ENCODE results near the gene PEX19. TPM values are rescaled to one million over a fixed set of nuclear protein-coding genes. Genes with fewer than 3 reads are reported as not detected.
A peak's percentile ranks its signal among the peaks of the same experiment; 100 is the strongest.

Gene PEX19
- total RNA-seq, 2 donors from 2014 or later, result 48.8 to 49.1 TPM

GRCh38 chr1:160261893-160262794, 22.8 kb downstream of the PEX19 start, which contains the start of gene DCAF8:
Gene DCAF8 (minus strand): TSS chr1:160262549. CDS start chr1:160244008, 18,541 bp downstream.
- peaks cover 56% of the 10 kb centered on the region for H3K4me1 Mint-ChIP-seq (ENCODE audit: low read depth)
- peak; percentile 98 to 99 for DNase-seq
- peak; percentile 83 to 86 for ATAC-seq (replicated peaks in 1 of 2)
- H3K4me3 Mint-ChIP-seq, result peak within 1 kb of the TSS; percentile 98 to 100
- H3K9me3 Mint-ChIP-seq, result no peaks in the 10 kb centered on the region
- peaks cover 11 to 21% of the 10 kb centered on the region in 2 donors for H3K36me3 Mint-ChIP-seq (ENCODE audit: insufficient read depth in 2 of 2)
- peak within 1 kb of the TSS; percentile 100 for H3K27ac Mint-ChIP-seq
- no peaks in the 10 kb centered on the region for H3K27me3 Mint-ChIP-seq (ENCODE audit: low read depth)

- Mint-ChIP-seq H3K4me3 (peak overlapping the region; percentile 98 to 100), H3K36me3 (ENCODE audit: insufficient read depth in 2 of 2) (peaks cover 11 to 21% of the 10 kb centered on the region in 2 donors), H3K27me3 (ENCODE audit: low read depth) (no peaks in the 10 kb centered on the region), H3K4me1 (ENCODE audit: low read depth) (peaks cover 62% of the 10 kb centered on the region), H3K27ac (peak overlapping the region; percentile 100), H3K9me3 (no peaks in the 10 kb centered on the region)
- DNase-seq (peak; percentile 76 to 84), ATAC-seq (replicated peaks in 1 of 2) (peak; percentile 58 to 61)
Measured at GRCh38 chr1:160261556-160261892, 23.4 kb downstream of the PEX19 start.

GRCh38 chr1:160260406-160261382, 24.2 kb downstream of the PEX19 start:
- H3K4me3 Mint-ChIP-seq, result peak overlapping the region; percentile 98 to 100
- no peaks in the 10 kb centered on the region for H3K9me3 Mint-ChIP-seq
- H3K27me3 Mint-ChIP-seq (ENCODE audit: low read depth), result no peaks in the 10 kb centered on the region
- peaks cover 63% of the 10 kb centered on the region for H3K4me1 Mint-ChIP-seq (ENCODE audit: low read depth)
- ATAC-seq (replicated peaks in 1 of 2) (no peak), DNase-seq (no peak)
- peaks cover 11 to 21% of the 10 kb centered on the region in 2 donors for H3K36me3 Mint-ChIP-seq (ENCODE audit: insufficient read depth in 2 of 2)
- H3K27ac Mint-ChIP-seq, result peak overlapping the region; percentile 100

GRCh38 chr1:160258177-160258798, 26.6 kb downstream of the PEX19 start:
- H3K36me3 Mint-ChIP-seq (ENCODE audit: insufficient read depth in 2 of 2), result peaks cover 11 to 19% of the 10 kb centered on the region in 2 donors
- H3K9me3 Mint-ChIP-seq, result no peaks in the 10 kb centered on the region
- no peaks in the 10 kb centered on the region for H3K27me3 Mint-ChIP-seq (ENCODE audit: low read depth)
- H3K4me3 Mint-ChIP-seq, result peak overlapping the region in 1 of 2 donors; percentile 56
- H3K4me1 Mint-ChIP-seq (ENCODE audit: low read depth), result peaks cover 54% of the 10 kb centered on the region
- ATAC-seq (replicated peaks in 1 of 2) (no peak), DNase-seq (no peak)
- H3K27ac Mint-ChIP-seq, result peak overlapping the region; percentile 57

- no peaks in the 10 kb centered on the region for H3K27me3 Mint-ChIP-seq (ENCODE audit: low read depth)
- DNase-seq (no peak), ATAC-seq (replicated peaks in 1 of 2) (no peak)
- peaks cover 11 to 26% of the 10 kb centered on the region in 2 donors for H3K36me3 Mint-ChIP-seq (ENCODE audit: insufficient read depth in 2 of 2)
- no peaks in the 10 kb centered on the region for H3K9me3 Mint-ChIP-seq
- H3K27ac Mint-ChIP-seq, result peak overlapping the region; percentile 68
- peak overlapping the region; percentile 44 to 56 for H3K4me3 Mint-ChIP-seq
- H3K4me1 Mint-ChIP-seq (ENCODE audit: low read depth), result peaks cover 54% of the 10 kb centered on the region
Measured at GRCh38 chr1:160257411-160258015, 27.4 kb downstream of the PEX19 start.

GRCh38 chr1:160256396-160257046, 28.4 kb downstream of the PEX19 start:
- Mint-ChIP-seq H3K27ac (peak overlapping the region; percentile 61), H3K36me3 (ENCODE audit: insufficient read depth in 2 of 2) (peaks cover 7 to 30% of the 10 kb centered on the region in 2 donors), H3K4me1 (ENCODE audit: low read depth) (peaks cover 57% of the 10 kb centered on the region), H3K27me3 (ENCODE audit: low read depth) (no peaks in the 10 kb centered on the region), H3K4me3 (peak overlapping the region in 1 of 2 donors; percentile 36), H3K9me3 (no peaks in the 10 kb centered on the region)
- no peak for DNase-seq
- ATAC-seq (replicated peaks in 1 of 2), result peak in 1 of 2 donors; percentile 31

GRCh38 chr1:160255781-160256300, 29.1 kb downstream of the PEX19 start:
- peaks cover 5 to 30% of the 10 kb centered on the region in 2 donors for H3K36me3 Mint-ChIP-seq (ENCODE audit: insufficient read depth in 2 of 2)
- no peaks in the 10 kb centered on the region for H3K27me3 Mint-ChIP-seq (ENCODE audit: low read depth)
- DNase-seq (no peak), ATAC-seq (replicated peaks in 1 of 2) (no peak)
- H3K4me1 Mint-ChIP-seq (ENCODE audit: low read depth), result peaks cover 50% of the 10 kb centered on the region
- H3K9me3 Mint-ChIP-seq, result no peaks in the 10 kb centered on the region
- H3K27ac Mint-ChIP-seq, result peak overlapping the region; percentile 61
- H3K4me3 Mint-ChIP-seq, result no peak overlapping the region

GRCh38 chr1:160251687-160252526, 33.0 kb downstream of the PEX19 start:
- Mint-ChIP-seq H3K27ac (peak overlapping the region; percentile 74), H3K4me1 (ENCODE audit: low read depth) (peaks cover 22% of the 10 kb centered on the region), H3K4me3 (no peak overlapping the region), H3K27me3 (ENCODE audit: low read depth) (no peaks in the 10 kb centered on the region), H3K36me3 (ENCODE audit: insufficient read depth in 2 of 2) (peaks cover 0 to 18% of the 10 kb centered on the region in 2 donors), H3K9me3 (no peaks in the 10 kb centered on the region)
- peak; percentile 48 to 56 for DNase-seq
- peak; percentile 86 to 87 for ATAC-seq (replicated peaks in 1 of 2)

GRCh38 chr1:160251011-160251410, 33.9 kb downstream of the PEX19 start:
- peaks cover 22% of the 10 kb centered on the region for H3K4me1 Mint-ChIP-seq (ENCODE audit: low read depth)
- peak overlapping the region; percentile 27 for H3K27ac Mint-ChIP-seq
- H3K36me3 Mint-ChIP-seq (ENCODE audit: insufficient read depth in 2 of 2), result peaks cover 0 to 18% of the 10 kb centered on the region in 2 donors
- no peaks in the 10 kb centered on the region for H3K9me3 Mint-ChIP-seq
- DNase-seq (no peak), ATAC-seq (replicated peaks in 1 of 2) (no peak)
- H3K4me3 Mint-ChIP-seq, result no peak overlapping the region
- no peaks in the 10 kb centered on the region for H3K27me3 Mint-ChIP-seq (ENCODE audit: low read depth)

- no peaks in the 10 kb centered on the region for H3K9me3 Mint-ChIP-seq
- H3K4me1 Mint-ChIP-seq (ENCODE audit: low read depth), result peaks cover 12% of the 10 kb centered on the region
Measured at GRCh38 chr1:160247053-160247452, 37.9 kb downstream of the PEX19 start.

GRCh38 chr1:160245434-160245833, 39.5 kb downstream of the PEX19 start:
- Mint-ChIP-seq H3K4me1 (ENCODE audit: low read depth) (peaks cover 16% of the 10 kb centered on the region), H3K27ac (peak overlapping the region; percentile 70), H3K4me3 (no peak overlapping the region), H3K9me3 (no peaks in the 10 kb centered on the region), H3K27me3 (ENCODE audit: low read depth) (no peaks in the 10 kb centered on the region), H3K36me3 (ENCODE audit: insufficient read depth in 2 of 2) (peaks cover 4 to 6% of the 10 kb centered on the region in 2 donors)
- no peak for DNase-seq
- no peak for ATAC-seq (replicated peaks in 1 of 2)

More at GRCh38 chr1:160247053-160247452, 37.9 kb downstream of the PEX19 start:
- DNase-seq (no peak), ATAC-seq (replicated peaks in 1 of 2) (no peak)
- no peak overlapping the region for H3K27ac Mint-ChIP-seq
- no peaks in the 10 kb centered on the region for H3K27me3 Mint-ChIP-seq (ENCODE audit: low read depth)
- H3K4me3 Mint-ChIP-seq, result no peak overlapping the region
- H3K36me3 Mint-ChIP-seq (ENCODE audit: insufficient read depth in 2 of 2), result peaks cover 4 to 7% of the 10 kb centered on the region in 2 donors

All from activated T-cell treated with anti-CD3 and anti-CD28 coated beads, Interleukin-2, amount 50 U/mL, for 72 hours (primary cell).